Suprapubic skin (tissue), 4 donors: Measurements from ENCODE around the gene GOLGB1. TPM values are rescaled to one million over a fixed set of nuclear protein-coding genes. Genes with fewer than 3 reads are reported as not detected.

Experiments
- DNase-seq, 2 donors: peaks; one replicate each; pipeline ENCODE4 v3.0.0-alpha.2; 2019; ENCODE audit warnings: low spot score in 2 of 2
- H3K27ac ChIP-seq: fragments of 200-600 bp; sonication (generic); one replicate; pipeline ENCODE4 v1.5.1; 2019
- H3K27me3 ChIP-seq: fragments of 200-600 bp; sonication (generic); one replicate; pipeline ENCODE4 v1.5.1; 2019
- H3K36me3 ChIP-seq: fragments of 200-600 bp; sonication (generic); one replicate; pipeline ENCODE4 v1.5.1; 2019
- H3K4me1 ChIP-seq: fragments of 200-600 bp; sonication (generic); one replicate; pipeline ENCODE4 v1.5.1; 2019
- H3K4me3 ChIP-seq: fragments of 200-600 bp; sonication (generic); one replicate; pipeline ENCODE4 v1.5.1; 2019; ENCODE audit warnings: mild to moderate bottlenecking
- H3K9me3 ChIP-seq: fragments of 200-600 bp; sonication (generic); one replicate; pipeline ENCODE4 v1.5.1; 2019
- EP300 ChIP-seq: sonication (generic); formaldehyde crosslinking; IDR thresholded peaks from one replicate; pipeline ENCODE4 v1.6.1; 2017; ENCODE audit warnings: antibody characterized with exemption
- POLR2A ChIP-seq, 2 donors: fragments of 450-650 bp; IDR thresholded peaks; one replicate each; pipeline ENCODE4 v1.6.1; 2017; ENCODE audit warnings: antibody characterized with exemption in 2 of 2, mild to moderate bottlenecking in 2 of 2, moderate library complexity in 2 of 2
- POLR2AphosphoS5 ChIP-seq, 3 donors: sonication (generic); formaldehyde crosslinking; IDR thresholded peaks; one replicate each; pipeline ENCODE4 v1.6.1; 2017; ENCODE audit warnings: antibody characterized with exemption in 3 of 3
- WGBS: methylation state at CpG from one replicate; pipeline ENCODE4 v1.1.5; 2018; 5-methylcytosine and 5-hydroxymethylcytosine counted together
- total RNA-seq, 4 donors: library from RNA; depleted of rRNA; stranded (reverse); fragments of >200 nt; gene quantifications; one replicate each; pipeline ENCODE4 v1.1.0, GENCODE V29; 2016
- TF ChIP-seq, protein P1 (sequence below), 2 donors: fragments of 200-600 bp in 1 of 2; fragments of 450-650 bp in 1 of 2; sonication (generic) in 1 of 2; IDR thresholded peaks; one replicate each; pipeline ENCODE4 v1.5.1; 2016 to 2019; ENCODE audit warnings: antibody characterized with exemption in 2 of 2, mild to moderate bottlenecking in 1 of 2, moderate library complexity in 1 of 2

Gene GOLGB1
- total RNA-seq, 4 donors from 2014 or later = 39.3 to 98.4 (median 53.5) TPM

DNA sequence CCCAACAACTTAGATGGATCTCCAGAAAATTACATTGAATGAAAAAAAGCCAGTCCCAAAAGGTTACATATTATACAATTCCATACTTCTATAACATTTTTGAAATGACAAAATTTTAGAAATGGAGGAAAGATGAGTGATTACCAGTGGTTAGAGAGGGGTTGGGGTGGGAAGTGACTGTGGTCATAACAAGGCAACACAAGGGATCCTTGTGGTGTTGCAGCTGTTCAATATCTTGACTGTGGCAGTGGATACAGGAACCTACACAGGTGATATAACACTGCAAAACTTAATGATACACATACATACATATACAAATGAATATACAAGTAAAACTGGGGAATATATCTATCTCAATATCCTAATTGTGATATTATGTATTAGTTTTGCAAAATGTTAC lies 9.6 kb downstream of the GOLGB1 start:
- TF ChIP-seq EP300 = no peak
- TF ChIP-seq, protein P1, sequence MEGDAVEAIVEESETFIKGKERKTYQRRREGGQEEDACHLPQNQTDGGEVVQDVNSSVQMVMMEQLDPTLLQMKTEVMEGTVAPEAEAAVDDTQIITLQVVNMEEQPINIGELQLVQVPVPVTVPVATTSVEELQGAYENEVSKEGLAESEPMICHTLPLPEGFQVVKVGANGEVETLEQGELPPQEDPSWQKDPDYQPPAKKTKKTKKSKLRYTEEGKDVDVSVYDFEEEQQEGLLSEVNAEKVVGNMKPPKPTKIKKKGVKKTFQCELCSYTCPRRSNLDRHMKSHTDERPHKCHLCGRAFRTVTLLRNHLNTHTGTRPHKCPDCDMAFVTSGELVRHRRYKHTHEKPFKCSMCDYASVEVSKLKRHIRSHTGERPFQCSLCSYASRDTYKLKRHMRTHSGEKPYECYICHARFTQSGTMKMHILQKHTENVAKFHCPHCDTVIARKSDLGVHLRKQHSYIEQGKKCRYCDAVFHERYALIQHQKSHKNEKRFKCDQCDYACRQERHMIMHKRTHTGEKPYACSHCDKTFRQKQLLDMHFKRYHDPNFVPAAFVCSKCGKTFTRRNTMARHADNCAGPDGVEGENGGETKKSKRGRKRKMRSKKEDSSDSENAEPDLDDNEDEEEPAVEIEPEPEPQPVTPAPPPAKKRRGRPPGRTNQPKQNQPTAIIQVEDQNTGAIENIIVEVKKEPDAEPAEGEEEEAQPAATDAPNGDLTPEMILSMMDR (IDR thresholded peaks at IDR 0.05) = no peak
- no peak for TF ChIP-seq POLR2A (IDR thresholded peaks at IDR 0.05)
- TF ChIP-seq POLR2AphosphoS5 (IDR thresholded peaks at IDR 0.05) = no peak
- Histone ChIP-seq H3K4me1 (no peaks in the 10 kb centered on the region), H3K27ac (no peak overlapping the region), H3K9me3 (no peaks in the 10 kb centered on the region), H3K27me3 (no peaks in the 10 kb centered on the region), H3K36me3 (peaks cover 5% of the 10 kb centered on the region), H3K4me3 (no peak overlapping the region)
- no peak for DNase-seq

DNA sequence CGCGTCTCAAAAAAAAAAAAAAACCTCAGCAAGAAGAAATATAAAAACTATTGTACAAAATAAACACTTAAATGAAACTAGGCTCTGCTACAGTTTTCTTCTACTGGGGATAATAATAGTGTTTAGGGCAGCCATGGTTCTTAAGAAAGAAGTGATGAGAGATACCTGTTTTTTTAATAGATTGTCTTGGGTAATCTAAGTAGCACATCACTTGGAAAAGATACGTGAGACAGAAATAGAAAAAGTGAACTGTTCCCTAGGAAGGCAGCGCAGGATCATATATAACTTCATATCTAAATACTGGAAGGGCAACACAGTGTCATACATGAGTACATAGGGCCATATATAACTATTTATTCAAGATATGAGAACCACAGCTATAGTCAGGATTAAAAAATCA lies 11.9 kb downstream of the GOLGB1 start:
- no peak for DNase-seq
- Histone ChIP-seq H3K27ac (no peak overlapping the region), H3K9me3 (no peaks in the 10 kb centered on the region), H3K4me3 (no peak overlapping the region), H3K36me3 (peaks cover 5% of the 10 kb centered on the region), H3K4me1 (no peaks in the 10 kb centered on the region), H3K27me3 (no peaks in the 10 kb centered on the region)
- TF ChIP-seq POLR2A (IDR thresholded peaks at IDR 0.05) = no peak
- WGBS = 94% methylated on average over 4 of the region's 4 CpGs

DNA sequence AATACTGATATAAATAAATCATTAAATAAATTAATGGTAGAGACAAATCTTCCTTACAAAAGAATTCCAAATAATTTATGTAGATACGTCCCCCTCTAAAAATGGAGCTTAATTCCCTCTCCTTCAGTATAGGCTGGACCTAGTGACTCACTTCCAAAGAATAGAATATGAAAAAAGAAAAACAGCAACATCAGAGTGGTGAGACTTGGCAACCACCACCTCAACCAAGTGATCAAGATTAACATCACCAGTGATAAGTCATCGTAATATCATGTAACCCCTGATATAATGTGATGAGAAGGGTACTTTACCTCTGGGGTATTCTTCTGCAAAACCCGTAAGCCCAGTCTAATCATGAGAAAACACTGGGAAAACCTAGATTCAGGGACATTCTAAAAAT lies 13.4 kb downstream of the GOLGB1 start:
- TF ChIP-seq, protein P1 (IDR thresholded peaks at IDR 0.05) = no peak
- TF ChIP-seq EP300 (no peak), POLR2AphosphoS5 (IDR thresholded peaks at IDR 0.05) (no peak), POLR2A (IDR thresholded peaks at IDR 0.05) (no peak)
- Histone ChIP-seq H3K27me3 (no peaks in the 10 kb centered on the region), H3K9me3 (no peaks in the 10 kb centered on the region), H3K27ac (no peak overlapping the region), H3K4me1 (peaks cover 5% of the 10 kb centered on the region), H3K4me3 (no peak overlapping the region), H3K36me3 (peaks cover 5% of the 10 kb centered on the region)
- no peak for DNase-seq
- WGBS = 94% methylated on average over 3 of the region's 3 CpGs

DNA sequence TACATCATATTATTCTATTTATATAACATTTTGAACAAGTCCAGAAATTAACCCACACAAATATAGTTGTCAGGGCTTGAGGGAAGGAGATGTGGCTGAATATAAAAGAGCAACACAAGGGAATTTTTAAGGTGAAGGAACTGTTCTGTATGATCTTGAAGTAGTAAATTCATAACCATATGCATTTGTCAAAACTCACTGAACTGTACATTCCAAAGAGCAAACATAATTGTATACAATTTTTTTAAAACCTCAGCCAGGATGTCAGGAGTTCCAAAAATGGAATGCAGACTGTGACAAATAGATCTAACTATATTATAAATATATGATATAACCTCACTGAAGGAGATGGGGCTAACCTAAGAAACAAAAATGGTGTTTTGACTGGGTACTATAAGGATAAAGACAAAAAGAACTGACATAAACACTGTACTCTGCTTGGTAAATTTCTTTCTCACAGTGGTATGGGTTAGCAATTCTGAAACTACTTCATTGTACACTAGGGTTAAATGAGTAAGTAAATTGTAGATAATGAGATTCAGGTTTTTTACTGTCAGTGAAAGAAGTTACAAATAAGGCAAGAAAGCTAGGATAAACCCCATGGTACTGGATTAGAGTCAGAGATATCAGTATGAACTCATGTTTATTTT lies 14.4 kb downstream of the GOLGB1 start:
- no peak overlapping the region for H3K4me3 ChIP-seq
- H3K27ac ChIP-seq = no peak overlapping the region
- H3K4me1 ChIP-seq = peaks cover 11% of the 10 kb centered on the region
- TF ChIP-seq EP300 (no peak), POLR2A (IDR thresholded peaks at IDR 0.05) (no peak), POLR2AphosphoS5 (IDR thresholded peaks at IDR 0.05) (no peak)
- TF ChIP-seq, protein P1 (IDR thresholded peaks at IDR 0.05) = no peak
- peaks cover 5% of the 10 kb centered on the region for H3K36me3 ChIP-seq
- no peak for DNase-seq
- no peaks in the 10 kb centered on the region for H3K27me3 ChIP-seq
- no peaks in the 10 kb centered on the region for H3K9me3 ChIP-seq

DNA sequence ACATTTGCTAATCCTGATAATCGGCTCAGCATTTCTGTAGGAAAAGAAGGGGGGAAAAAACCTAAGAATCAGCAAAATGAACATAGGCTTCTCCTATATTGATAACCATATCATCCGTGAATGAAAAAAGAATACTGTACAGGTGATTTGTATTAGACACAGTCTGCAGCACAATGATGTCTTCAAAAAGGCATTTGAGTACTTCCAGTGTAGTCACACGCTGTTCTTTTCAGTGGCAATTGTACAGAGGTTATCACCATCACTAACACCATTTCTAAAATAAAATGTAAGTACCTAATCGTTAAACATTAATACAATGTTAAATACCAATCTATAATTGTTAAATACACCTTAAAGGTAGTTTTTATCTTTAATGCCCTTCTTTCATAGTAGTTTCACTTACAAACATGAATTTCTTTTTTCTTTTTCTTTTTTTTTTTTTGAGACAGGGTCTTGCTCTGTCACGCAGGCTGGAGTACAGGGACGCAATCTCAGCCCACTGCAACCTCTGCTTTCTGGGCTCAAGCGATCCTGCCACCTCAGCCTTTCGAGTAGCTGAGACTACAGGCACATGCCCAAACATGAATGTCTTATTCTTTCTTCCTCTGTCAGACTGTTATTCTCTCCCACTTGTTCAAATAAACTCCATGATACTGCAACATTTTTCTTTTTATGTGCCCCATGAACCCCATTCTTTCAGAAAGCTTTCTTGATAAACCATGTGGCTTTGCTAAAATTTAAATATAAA lies 18.4 kb downstream of the GOLGB1 start:
- Histone ChIP-seq H3K4me1 (peaks cover 11% of the 10 kb centered on the region), H3K4me3 (no peak overlapping the region), H3K36me3 (peaks cover 25% of the 10 kb centered on the region), H3K9me3 (no peaks in the 10 kb centered on the region), H3K27ac (no peak overlapping the region), H3K27me3 (no peaks in the 10 kb centered on the region)
- WGBS = 72% methylated on average over 8 of the region's 8 CpGs
- no peak for DNase-seq
- TF ChIP-seq POLR2A (IDR thresholded peaks at IDR 0.05) = no peak
- TF ChIP-seq POLR2AphosphoS5 (IDR thresholded peaks at IDR 0.05) = no peak
- TF ChIP-seq, protein P1 (IDR thresholded peaks at IDR 0.05) = no peak
- TF ChIP-seq EP300 = no peak
